OCI-LY1 (cell line): Measurements from ENCODE around the gene SMYD1.

Source experiments
- H2AFZ ChIP-seq: fragments of 200-600 bp; sonication (generic), shearing (Covaris generic); 2 replicates; pipeline ENCODE4 v1.6.0; 2014; ENCODE audit warnings: antibody characterized with exemption, mild to moderate bottlenecking, low read length
- H3F3A ChIP-seq: fragments of 200-600 bp; sonication (generic), shearing (Covaris generic); 2 replicates; pipeline ENCODE4 v1.6.0; 2014; ENCODE audit warnings: mild to moderate bottlenecking, antibody characterized with exemption, low read length, moderate library complexity; ENCODE audit not compliant: insufficient read depth
- H3K27ac ChIP-seq: fragments of 200-600 bp; sonication (generic); 2 replicates; pipeline ENCODE4 v1.5.1; 2014; ENCODE audit warnings: low read length, mixed run types, mild to moderate bottlenecking, low read depth; ENCODE audit not compliant: poor library complexity, severe bottlenecking
- H3K27me3 ChIP-seq: fragments of 200-600 bp; sonication (generic); 2 replicates; pipeline ENCODE4 v1.6.0; 2014; ENCODE audit warnings: antibody characterized with exemption, mild to moderate bottlenecking, low read length, moderate library complexity; ENCODE audit not compliant: insufficient read depth
- H3K36me3 ChIP-seq: fragments of 200-600 bp; sonication (generic); 2 replicates; pipeline ENCODE4 v1.6.1; 2014; ENCODE audit warnings: mild to moderate bottlenecking, antibody characterized with exemption, low read length, moderate library complexity, mixed read lengths; ENCODE audit not compliant: insufficient read depth
- H3K4me1 ChIP-seq: fragments of 200-600 bp; sonication (generic); 2 replicates; pipeline ENCODE4 v1.5.1; 2014; ENCODE audit warnings: mild to moderate bottlenecking, low read length, moderate library complexity; ENCODE audit not compliant: insufficient read depth, severe bottlenecking
- H3K4me2 ChIP-seq: fragments of 200-600 bp; sonication (generic), shearing (Covaris generic); 2 replicates; pipeline ENCODE4 v1.6.1; 2014; ENCODE audit warnings: low read length
- H3K4me3 ChIP-seq: fragments of 200-600 bp; sonication (generic); 2 replicates; pipeline ENCODE4 v1.5.1; 2014; ENCODE audit warnings: low read length, low read depth, mild to moderate bottlenecking, mixed read lengths; ENCODE audit not compliant: poor library complexity, severe bottlenecking
- H3K79me2 ChIP-seq: fragments of 200-600 bp; shearing (Covaris generic); 2 replicates; pipeline ENCODE4 v1.6.1; 2016; ENCODE audit warnings: mixed run types, low read length, mixed read lengths; ENCODE audit not compliant: insufficient read depth
- H3K9ac ChIP-seq: fragments of 200-600 bp; sonication (generic), shearing (Covaris generic); 2 replicates; pipeline ENCODE4 v1.6.1; 2014; ENCODE audit warnings: mild to moderate bottlenecking, low read length, mixed read lengths
- H3K9me2 ChIP-seq: fragments of 200-600 bp; sonication (generic), shearing (Covaris generic); 2 replicates; pipeline ENCODE4 v1.6.1; 2014; ENCODE audit warnings: low read depth, mild to moderate bottlenecking, low read length, mixed read lengths
- H3K9me3 ChIP-seq: fragments of 200-600 bp; shearing (Covaris generic); 2 replicates; pipeline ENCODE4 v1.6.1; 2014; ENCODE audit warnings: low read length, mixed read lengths
- H4K20me1 ChIP-seq: fragments of 200-600 bp; sonication (generic), shearing (Covaris generic); 2 replicates; pipeline ENCODE4 v1.6.0; 2016; ENCODE audit warnings: mild to moderate bottlenecking, low read length; ENCODE audit not compliant: insufficient read depth
- CTCF ChIP-seq: fragments of 200-600 bp; sonication (generic), shearing (Covaris generic); IDR thresholded peaks from 2 replicates; pipeline ENCODE4 v1.5.1; 2017; ENCODE audit warnings: mild to moderate bottlenecking, antibody characterized with exemption, low read length, moderate library complexity, mixed read lengths
- EZH2 ChIP-seq: fragments of 200-600 bp; sonication (generic), shearing (Covaris generic); IDR thresholded peaks from 2 replicates; pipeline ENCODE4 v1.8.0; 2017; ENCODE audit warnings: borderline replicate concordance, mixed run types, mild to moderate bottlenecking, antibody characterized with exemption, low read length, moderate library complexity, mixed read lengths

Gene SMYD1

GRCh38 chr2:88067189-88067588 is 436 bp upstream of the SMYD1 start:
- H3K4me1 ChIP-seq, result no peaks in the 10 kb centered on the region
- H3K27me3 ChIP-seq, result no peaks in the 10 kb centered on the region
- TF ChIP-seq EZH2 (no peak), CTCF (no peak)
- no peaks in the 10 kb centered on the region for H3F3A ChIP-seq
- no peaks in the 10 kb centered on the region for H4K20me1 ChIP-seq
- H3K27ac ChIP-seq, result no peak overlapping the region
- no peak overlapping the region for H3K4me3 ChIP-seq
- no peaks in the 10 kb centered on the region for H3K36me3 ChIP-seq
- no peaks in the 10 kb centered on the region for H3K79me2 ChIP-seq
- no peak overlapping the region for H3K4me2 ChIP-seq
- H3K9ac ChIP-seq, result no peak overlapping the region
- H2AFZ ChIP-seq, result no peak overlapping the region
- no peaks in the 10 kb centered on the region for H3K9me2 ChIP-seq
- H3K9me3 ChIP-seq, result no peaks in the 10 kb centered on the region

- Histone ChIP-seq H3K36me3 (no peaks in the 10 kb centered on the region), H3K27me3 (no peaks in the 10 kb centered on the region), H3K4me3 (no peak overlapping the region), H3K4me1 (no peaks in the 10 kb centered on the region), H3K4me2 (no peak overlapping the region), H3K79me2 (no peaks in the 10 kb centered on the region), H3K27ac (no peak overlapping the region), H3K9me3 (no peaks in the 10 kb centered on the region), H3F3A (no peaks in the 10 kb centered on the region), H3K9ac (no peak overlapping the region), H4K20me1 (no peaks in the 10 kb centered on the region), H3K9me2 (no peaks in the 10 kb centered on the region), H2AFZ (no peak overlapping the region)
- TF ChIP-seq EZH2, result no peak
- TF ChIP-seq CTCF, result no peak
These were observed 419 bp downstream of the SMYD1 start for GRCh38 chr2:88068044-88068443.

- H3K4me1 ChIP-seq, result no peaks in the 10 kb centered on the region
These were observed 1.5 kb downstream of the SMYD1 start for GRCh38 chr2:88069117-88069516.

More at GRCh38 chr2:88069117-88069516, 1.5 kb downstream of the SMYD1 start:
- no peak overlapping the region for H2AFZ ChIP-seq
- no peak overlapping the region for H3K27ac ChIP-seq
- H4K20me1 ChIP-seq, result no peaks in the 10 kb centered on the region
- H3K36me3 ChIP-seq, result no peaks in the 10 kb centered on the region
- H3K4me2 ChIP-seq, result no peak overlapping the region
- H3K9ac ChIP-seq, result no peak overlapping the region
- H3K9me3 ChIP-seq, result no peaks in the 10 kb centered on the region
- TF ChIP-seq CTCF (no peak), EZH2 (no peak)
- H3K9me2 ChIP-seq, result no peaks in the 10 kb centered on the region
- H3K79me2 ChIP-seq, result no peaks in the 10 kb centered on the region
- no peak overlapping the region for H3K4me3 ChIP-seq
- no peaks in the 10 kb centered on the region for H3K27me3 ChIP-seq
- no peaks in the 10 kb centered on the region for H3F3A ChIP-seq
